CD14-positive monocyte (primary cell): Measurements from ENCODE around the gene BHLHA9. TPM values are rescaled to one million over a fixed set of nuclear protein-coding genes. Genes with fewer than 3 reads are reported as not detected.

Source experiments
- DNase-seq, 3 donors: peaks; one replicate each; pipeline ENCODE4 v3.0.0-alpha.2; 2011 to 2022
- H2AFZ ChIP-seq: 2 replicates; pipeline ENCODE4 v1.6.0; 2012; ENCODE audit warnings: mild to moderate bottlenecking, low read depth, low read length, inconsistent platforms; ENCODE audit not compliant: insufficient read depth, poor library complexity, severe bottlenecking
- H3K27ac ChIP-seq, 2 donors: 1 replicate in 1 of 2; 2 replicates in 1 of 2; pipeline ENCODE4 v1.5.1; 2012 to 2013; ENCODE audit warnings: low read length in 2 of 2, control low read depth in 1 of 2, inconsistent platforms in 1 of 2, low read depth in 1 of 2, mild to moderate bottlenecking in 1 of 2
- H3K27me3 ChIP-seq, 2 donors: one replicate each; pipeline versions ENCODE4 v1.6.0 to v1.6.1; 2011 to 2013; ENCODE audit warnings: low read length in 2 of 2; ENCODE audit not compliant: control insufficient read depth in 2 of 2, insufficient read depth in 2 of 2
- H3K36me3 ChIP-seq, 2 donors: replicated peaks in 1 of 2; 1 replicate in 1 of 2; 2 replicates in 1 of 2; pipeline versions ENCODE4 v1.5.1 to v1.6.1; 2012 to 2013; ENCODE audit warnings: low read length in 2 of 2, control low read depth in 1 of 2, inconsistent platforms in 1 of 2, mild to moderate bottlenecking in 1 of 2; ENCODE audit not compliant: insufficient read depth in 2 of 2, control insufficient read depth in 1 of 2
- H3K4me1 ChIP-seq, 2 donors: 1 replicate in 1 of 2; 2 replicates in 1 of 2; pipeline versions ENCODE4 v1.5.1 to v1.6.1; 2012 to 2013; ENCODE audit warnings: low read length in 2 of 2, control low read depth in 1 of 2, inconsistent platforms in 1 of 2, mild to moderate bottlenecking in 1 of 2, moderate library complexity in 1 of 2; ENCODE audit not compliant: insufficient read depth in 2 of 2, control insufficient read depth in 1 of 2
- H3K4me2 ChIP-seq: replicated peaks from 2 replicates; pipeline ENCODE3; 2012; ENCODE audit warnings: low read length, moderate library complexity, mild to moderate bottlenecking; ENCODE audit not compliant: poor library complexity, severe bottlenecking; ENCODE audit errors: extremely low read depth
- H3K4me3 ChIP-seq, 3 experiments: fragments of 200-600 bp in 1 of 3; sonication (generic) in 1 of 3; replicated peaks in 1 of 3; 1 replicate in 2 of 3; 2 replicates in 1 of 3; pipeline ENCODE4 v1.5.1; 2011 to 2013; ENCODE audit warnings: low read length in 3 of 3, mild to moderate bottlenecking in 3 of 3, control low read depth in 2 of 3, low read depth in 2 of 3, inconsistent platforms in 1 of 3, moderate library complexity in 1 of 3
- H3K79me2 ChIP-seq: 2 replicates; pipeline ENCODE4 v1.6.0; 2012; ENCODE audit warnings: mild to moderate bottlenecking, control low read depth, inconsistent platforms, low read length, moderate library complexity; ENCODE audit not compliant: insufficient read depth
- H3K9ac ChIP-seq: 2 replicates; pipeline ENCODE4 v1.6.0; 2017; ENCODE audit warnings: low read length, mild to moderate bottlenecking; ENCODE audit not compliant: insufficient read depth, poor library complexity, severe bottlenecking
- H3K9me3 ChIP-seq, 2 donors: replicated peaks in 1 of 2; 1 replicate in 1 of 2; 2 replicates in 1 of 2; pipeline versions ENCODE4 v1.5.1 to v1.6.1; 2012 to 2013; ENCODE audit warnings: low read length in 2 of 2, control low read depth in 1 of 2; ENCODE audit not compliant: control insufficient read depth in 1 of 2, insufficient read depth in 1 of 2
- H4K20me1 ChIP-seq: 2 replicates; pipeline ENCODE4 v1.6.0; 2012; ENCODE audit warnings: mild to moderate bottlenecking, low read length, control low read depth, moderate library complexity; ENCODE audit not compliant: insufficient read depth
- H3K27ac Mint-ChIP-seq, 7 donors: one replicate each; pipeline ENCODE4 v1.8.0; 2020; ENCODE audit warnings: mild to moderate bottlenecking in 7 of 7, mixed read lengths in 7 of 7, moderate library complexity in 6 of 7, inconsistent platforms in 2 of 7
- H3K27me3 Mint-ChIP-seq, 3 donors: one replicate each; pipeline ENCODE4 v1.8.0; 2021 to 2022; ENCODE audit warnings: low read depth in 3 of 3, mild to moderate bottlenecking in 3 of 3, mixed read lengths in 3 of 3, moderate library complexity in 3 of 3, inconsistent platforms in 1 of 3
- H3K36me3 Mint-ChIP-seq, 2 donors: one replicate each; pipeline ENCODE4 v1.8.0; 2020; ENCODE audit warnings: mixed read lengths in 2 of 2, inconsistent platforms in 1 of 2, mild to moderate bottlenecking in 1 of 2
- H3K4me1 Mint-ChIP-seq: one replicate; pipeline ENCODE4 v1.8.0; 2020; ENCODE audit warnings: mild to moderate bottlenecking, mixed read lengths
- H3K4me3 Mint-ChIP-seq, 2 donors: one replicate each; pipeline ENCODE4 v1.8.0; 2020; ENCODE audit warnings: mild to moderate bottlenecking in 2 of 2, mixed read lengths in 2 of 2, moderate library complexity in 1 of 2
- H3K9me3 Mint-ChIP-seq, 7 donors: one replicate each; pipeline ENCODE4 v1.8.0; 2020 to 2022; ENCODE audit warnings: mixed read lengths in 7 of 7, mild to moderate bottlenecking in 6 of 7, moderate library complexity in 6 of 7, inconsistent platforms in 2 of 7
- WGBS: methylation state at CpG from one replicate; pipeline ENCODE4 v1.1.5; 2013; ENCODE audit warnings: missing lambda C conversion rate; ENCODE audit not compliant: insufficient coverage; 5-methylcytosine and 5-hydroxymethylcytosine counted together
- intact Hi-C, 2 donors: fragments of 100-400 bp; cut with micrococcal nuclease; formaldehyde crosslinking; loops; one replicate each; pipeline versions ENCODE4 v1.15.0 to v1.15.1; 2023
- polyA plus RNA-seq, 3 donors: library from polyadenylated mRNA; depleted of rRNA in 1 of 3; unstranded in 2 of 3; stranded (reverse) in 1 of 3; fragments of 300-500 nt in 2 of 3; fragments of >200 nt in 1 of 3; fragmentation: Illumina TruSeq in 2 of 3; gene quantifications; 1 replicate in 2 of 3; 2 replicates in 1 of 3; pipeline ENCODE4 v1.2.3, GENCODE V29; 2012 to 2021
- TF ChIP-seq, protein P1 (sequence below): fragments of 200-600 bp; IDR thresholded peaks from one replicate; pipeline ENCODE4 v1.8.0; 2022; ENCODE audit warnings: antibody characterized with exemption, mild to moderate bottlenecking

BHLHA9 gene
- polyA plus RNA-seq, 3 donors = not detected

GRCh38 chr17:1224330-1224729, 45.9 kb upstream of the BHLHA9 start:
- H3K79me2 ChIP-seq = peaks cover 100% of the 10 kb centered on the region
- peaks cover 21 to 26% of the 10 kb centered on the region in 2 donors for H3K4me1 ChIP-seq
- H3K9ac ChIP-seq = no peak overlapping the region
- H3K27ac ChIP-seq = no peak overlapping the region
- no peaks in the 10 kb centered on the region for H3K9me3 ChIP-seq
- peaks cover 5 to 26% of the 10 kb centered on the region in 2 donors for H3K36me3 ChIP-seq
- TF ChIP-seq, protein P1, sequence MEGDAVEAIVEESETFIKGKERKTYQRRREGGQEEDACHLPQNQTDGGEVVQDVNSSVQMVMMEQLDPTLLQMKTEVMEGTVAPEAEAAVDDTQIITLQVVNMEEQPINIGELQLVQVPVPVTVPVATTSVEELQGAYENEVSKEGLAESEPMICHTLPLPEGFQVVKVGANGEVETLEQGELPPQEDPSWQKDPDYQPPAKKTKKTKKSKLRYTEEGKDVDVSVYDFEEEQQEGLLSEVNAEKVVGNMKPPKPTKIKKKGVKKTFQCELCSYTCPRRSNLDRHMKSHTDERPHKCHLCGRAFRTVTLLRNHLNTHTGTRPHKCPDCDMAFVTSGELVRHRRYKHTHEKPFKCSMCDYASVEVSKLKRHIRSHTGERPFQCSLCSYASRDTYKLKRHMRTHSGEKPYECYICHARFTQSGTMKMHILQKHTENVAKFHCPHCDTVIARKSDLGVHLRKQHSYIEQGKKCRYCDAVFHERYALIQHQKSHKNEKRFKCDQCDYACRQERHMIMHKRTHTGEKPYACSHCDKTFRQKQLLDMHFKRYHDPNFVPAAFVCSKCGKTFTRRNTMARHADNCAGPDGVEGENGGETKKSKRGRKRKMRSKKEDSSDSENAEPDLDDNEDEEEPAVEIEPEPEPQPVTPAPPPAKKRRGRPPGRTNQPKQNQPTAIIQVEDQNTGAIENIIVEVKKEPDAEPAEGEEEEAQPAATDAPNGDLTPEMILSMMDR = no peak
- no peaks in the 10 kb centered on the region for H3K27me3 ChIP-seq
- no peak overlapping the region for H2AFZ ChIP-seq
- H3K4me3 Mint-ChIP-seq = no peak overlapping the region
- peaks cover 91% of the 10 kb centered on the region for H4K20me1 ChIP-seq
- no peak overlapping the region for H3K4me2 ChIP-seq
- intact Hi-C loops = no loop called here
- peaks cover 0 to 4% (median 0%) of the 10 kb centered on the region in 3 donors for H3K27me3 Mint-ChIP-seq
- H3K4me3 ChIP-seq = no peak overlapping the region
- 89% methylated on average over 6 of the region's 7 CpGs for WGBS
- H3K4me1 Mint-ChIP-seq = peaks cover 44% of the 10 kb centered on the region
- peaks cover 0 to 4% (median 0%) of the 10 kb centered on the region in 7 donors for H3K9me3 Mint-ChIP-seq
- DNase-seq = no peak
- peak overlapping the region in 4 of 7 donors; percentile 2 to 67 (median 24) for H3K27ac Mint-ChIP-seq
- H3K36me3 Mint-ChIP-seq = peaks cover 39 to 69% of the 10 kb centered on the region in 2 donors

GRCh38 chr17:1226308-1226707, 43.9 kb upstream of the BHLHA9 start:
- no peak overlapping the region for H3K4me3 Mint-ChIP-seq
- Histone ChIP-seq H3K9me3 (no peaks in the 10 kb centered on the region), H3K27me3 (no peaks in the 10 kb centered on the region), H3K79me2 (peaks cover 81% of the 10 kb centered on the region), H3K36me3 (peaks cover 5 to 21% of the 10 kb centered on the region in 2 donors), H3K4me2 (peak overlapping the region; percentile 83), H3K9ac (no peak overlapping the region), H4K20me1 (peaks cover 72% of the 10 kb centered on the region), H3K27ac (no peak overlapping the region), H3K4me3 (no peak overlapping the region), H3K4me1 (peaks cover 35 to 42% of the 10 kb centered on the region in 2 donors), H2AFZ (no peak overlapping the region)
- DNase-seq = no peak
- intact Hi-C loops = no loop called here
- peaks cover 0 to 8% (median 6%) of the 10 kb centered on the region in 3 donors for H3K27me3 Mint-ChIP-seq
- TF ChIP-seq, protein P1 = no peak
- H3K9me3 Mint-ChIP-seq = peaks cover 0 to 4% (median 0%) of the 10 kb centered on the region in 7 donors
- 95% methylated on average over 3 of the region's 3 CpGs for WGBS
- no peak overlapping the region for H3K27ac Mint-ChIP-seq
- peaks cover 46% of the 10 kb centered on the region for H3K4me1 Mint-ChIP-seq
- H3K36me3 Mint-ChIP-seq = peaks cover 38 to 54% of the 10 kb centered on the region in 2 donors
